Ovary (tissue), 9 donors: ENCODE data around the gene ROS1. TPM values are rescaled to one million over a fixed set of nuclear protein-coding genes. Genes with fewer than 3 reads are reported as not detected.

Experiments
- DNase-seq, 5 donors: peaks; one replicate each; pipeline ENCODE4 v3.0.0-alpha.2; 2019 to 2020
- H3K27ac ChIP-seq, 2 donors: fragments of 200-600 bp; one replicate each; pipeline versions ENCODE4 v1.5.1 to v1.8.0; 2019 to 2022
- H3K27me3 ChIP-seq: fragments of 200-600 bp; one replicate; pipeline ENCODE4 v1.8.0; 2022
- H3K36me3 ChIP-seq: fragments of 200-600 bp; sonication (generic); one replicate; pipeline ENCODE4 v1.5.1; 2019
- H3K4me1 ChIP-seq: one replicate; pipeline ENCODE4 v1.8.1; 2013; ENCODE audit warnings: mild to moderate bottlenecking, moderate library complexity; ENCODE audit not compliant: insufficient read depth
- H3K4me3 ChIP-seq: fragments of 200-600 bp; sonication (generic); one replicate; pipeline ENCODE4 v1.5.1; 2017
- H3K9me3 ChIP-seq, 2 donors: fragments of 200-600 bp in 1 of 2; sonication (generic) in 1 of 2; one replicate each; pipeline versions ENCODE4 v1.5.1 to v1.8.1; 2013 to 2019; ENCODE audit warnings: mild to moderate bottlenecking in 1 of 2, moderate library complexity in 1 of 2
- EP300 ChIP-seq: sonication (generic); formaldehyde crosslinking; IDR thresholded peaks from one replicate; pipeline ENCODE4 v1.6.1; 2017; ENCODE audit warnings: antibody characterized with exemption
- POLR2A ChIP-seq: fragments of 450-650 bp; IDR thresholded peaks from one replicate; pipeline ENCODE4 v1.6.1; 2017; ENCODE audit warnings: antibody characterized with exemption, mild to moderate bottlenecking, moderate library complexity
- WGBS, 3 donors: extraction: QIAGEN DNeasy Blood & Tissue Kit in 1 of 3; methylation state at CpG; one replicate each; pipeline versions ENCODE4 v1.1.5 to v1.1.7; 2013 to 2017; 5-methylcytosine and 5-hydroxymethylcytosine counted together
- intact Hi-C, 4 donors: fragments of 100-400 bp; cut with DNase I; formaldehyde crosslinking; loops; one replicate each; pipeline versions ENCODE4 v1.11.0 to v1.15.1; 2022 to 2023
- polyA plus RNA-seq, 2 donors: library from polyadenylated mRNA; stranded (reverse); fragments of 200-250 nt in 1 of 2; fragments of 350-450 nt in 1 of 2; fragmentation: Illumina TruSeq in 1 of 2; extraction: RNeasy Lipid Tissue Mini Kit (QIAGEN cat#74804) in 1 of 2; gene quantifications; one replicate each; pipeline ENCODE4 v1.2.3, GENCODE V29; 2013 to 2014
- total RNA-seq, 7 donors: library from RNA; depleted of rRNA in 2 of 7; stranded (reverse); fragments of >200 nt in 2 of 7; fragmentation: NEBNext Ultra II Directional in 3 of 7; extraction: Animal tissue kit (Norgen Biotek cat#: 25700) in 3 of 7; gene quantifications; one replicate each; pipeline versions ENCODE4 v1.1.0 to v1.2.4, GENCODE V29; 2016 to 2023
- TF ChIP-seq, protein P1 (sequence below), 3 donors: fragments of 450-650 bp in 2 of 3; fragments of 200-600 bp in 1 of 3; IDR thresholded peaks; one replicate each; pipeline versions ENCODE4 v1.5.1 to v1.8.0; 2016 to 2022; ENCODE audit warnings: antibody characterized with exemption in 3 of 3, mild to moderate bottlenecking in 1 of 3
- donor health status: DM: no; HTN: no; CAD: no; lungs with moderate emphysema.
- donor health status: DM: no; HTN: no; CAD: no.
- donor health status: Bipolar disorder and iron deficiency.
- donor health status: DM: yes; HTN: yes; CAD: no.
- donor health status: DM: no; HTN: no; CAD: no.
- donor health status: DM: yes; HTN: yes; CAD: no.

Gene ROS1
- total and polyA plus RNA-seq, 9 donors = under 0.01 to 0.62 (median 0.14) TPM; not detected in 5

GRCh38 chr6:117451671-117452070, 25.9 kb upstream of the ROS1 start:
- Histone ChIP-seq H3K9me3 (no peaks in the 10 kb centered on the region), H3K4me1 (no peaks in the 10 kb centered on the region), H3K27me3 (no peaks in the 10 kb centered on the region), H3K4me3 (no peak overlapping the region), H3K27ac (no peak overlapping the region), H3K36me3 (no peaks in the 10 kb centered on the region)
- DNase-seq = no peak
- intact Hi-C loops = loop anchor here in 2 of 4 donors (2.0 to 5.0 kb wide), 2 partner anchors 106 to 107 kb away; no protein-coding TSS in a partner anchor
- 26 to 41% (median 29%) methylated on average over 5 of the region's 5 CpGs for WGBS, 3 donors
- TF ChIP-seq POLR2A = no peak

DNA sequence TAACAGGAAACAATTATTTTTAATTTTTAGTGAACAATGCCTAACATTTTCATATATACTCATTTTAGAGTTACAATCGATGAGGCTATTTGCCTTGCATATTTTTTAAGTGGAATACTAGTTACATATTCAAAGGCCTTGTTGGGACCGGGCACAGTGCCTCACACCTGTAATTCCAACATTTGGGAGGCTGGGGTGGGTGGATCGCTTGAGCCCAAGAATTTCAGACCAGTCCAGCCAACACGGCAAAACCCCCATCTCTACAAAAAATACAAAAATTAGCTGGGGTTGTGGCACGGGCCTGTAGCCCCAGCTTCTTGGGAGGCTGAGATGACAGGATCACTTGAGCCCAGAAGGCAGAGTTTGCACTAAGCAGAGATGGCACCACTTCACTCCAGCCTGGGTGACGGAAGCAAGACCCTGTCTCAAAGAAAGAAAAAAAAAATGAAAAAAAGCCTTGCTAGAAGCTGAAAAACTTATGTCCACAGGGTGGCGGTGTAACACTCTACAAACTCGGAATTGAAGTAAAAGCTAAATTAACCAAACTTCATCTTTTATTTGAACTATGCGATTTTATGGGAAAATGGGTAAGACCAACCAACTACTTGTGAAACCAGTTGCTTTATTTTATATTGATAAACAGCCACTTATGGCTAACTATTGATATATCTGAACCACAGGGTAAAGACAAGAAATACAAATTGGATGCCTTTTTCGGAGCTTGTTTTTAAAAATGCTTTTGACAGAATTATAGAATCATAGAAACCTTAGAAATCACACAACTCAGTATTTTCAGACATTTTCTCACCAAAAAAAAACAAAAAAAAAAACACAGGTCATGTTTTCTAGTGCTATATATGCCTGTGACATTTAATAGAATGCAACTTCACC, 24.1 kb upstream of the ROS1 start:
- H3K9me3 ChIP-seq = no peaks in the 10 kb centered on the region
- DNase-seq = peak; percentile 31 to 65 (median 39)
- TF ChIP-seq, protein P1, sequence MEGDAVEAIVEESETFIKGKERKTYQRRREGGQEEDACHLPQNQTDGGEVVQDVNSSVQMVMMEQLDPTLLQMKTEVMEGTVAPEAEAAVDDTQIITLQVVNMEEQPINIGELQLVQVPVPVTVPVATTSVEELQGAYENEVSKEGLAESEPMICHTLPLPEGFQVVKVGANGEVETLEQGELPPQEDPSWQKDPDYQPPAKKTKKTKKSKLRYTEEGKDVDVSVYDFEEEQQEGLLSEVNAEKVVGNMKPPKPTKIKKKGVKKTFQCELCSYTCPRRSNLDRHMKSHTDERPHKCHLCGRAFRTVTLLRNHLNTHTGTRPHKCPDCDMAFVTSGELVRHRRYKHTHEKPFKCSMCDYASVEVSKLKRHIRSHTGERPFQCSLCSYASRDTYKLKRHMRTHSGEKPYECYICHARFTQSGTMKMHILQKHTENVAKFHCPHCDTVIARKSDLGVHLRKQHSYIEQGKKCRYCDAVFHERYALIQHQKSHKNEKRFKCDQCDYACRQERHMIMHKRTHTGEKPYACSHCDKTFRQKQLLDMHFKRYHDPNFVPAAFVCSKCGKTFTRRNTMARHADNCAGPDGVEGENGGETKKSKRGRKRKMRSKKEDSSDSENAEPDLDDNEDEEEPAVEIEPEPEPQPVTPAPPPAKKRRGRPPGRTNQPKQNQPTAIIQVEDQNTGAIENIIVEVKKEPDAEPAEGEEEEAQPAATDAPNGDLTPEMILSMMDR (IDR thresholded peaks at IDR 0.05) = peak; percentile 45 to 56 (median 47)
- no peak for TF ChIP-seq EP300
- no peak for TF ChIP-seq POLR2A

GRCh38 chr6:117448732-117449485, 23.2 kb upstream of the ROS1 start:
- no peak for DNase-seq
- Histone ChIP-seq H3K4me1 (no peaks in the 10 kb centered on the region), H3K36me3 (no peaks in the 10 kb centered on the region), H3K27ac (no peak overlapping the region), H3K4me3 (no peak overlapping the region), H3K9me3 (no peaks in the 10 kb centered on the region), H3K27me3 (no peaks in the 10 kb centered on the region)
- TF ChIP-seq POLR2A (no peak), EP300 (no peak)
- TF ChIP-seq, protein P1 (IDR thresholded peaks at IDR 0.05) = no peak
- 13 to 17% (median 17%) methylated on average over 6 of the region's 6 CpGs for WGBS, 3 donors
- intact Hi-C loops = loop anchor here in 2 of 4 donors (5.0 kb wide), 1 partner anchor 108 kb away; no protein-coding TSS in a partner anchor

More for the DNA sequence above, 24.1 kb upstream of the ROS1 start:
- Histone ChIP-seq H3K27me3 (no peaks in the 10 kb centered on the region), H3K4me1 (no peaks in the 10 kb centered on the region), H3K36me3 (no peaks in the 10 kb centered on the region), H3K27ac (no peak overlapping the region), H3K4me3 (no peak overlapping the region)
- 29 to 38% (median 33%) methylated on average over 10 of the region's 10 CpGs for WGBS, 3 donors
- intact Hi-C loops = loop anchor here (2.0 to 5.0 kb wide), 2 partner anchors 108 to 109 kb away; no protein-coding TSS in a partner anchor

DNA sequence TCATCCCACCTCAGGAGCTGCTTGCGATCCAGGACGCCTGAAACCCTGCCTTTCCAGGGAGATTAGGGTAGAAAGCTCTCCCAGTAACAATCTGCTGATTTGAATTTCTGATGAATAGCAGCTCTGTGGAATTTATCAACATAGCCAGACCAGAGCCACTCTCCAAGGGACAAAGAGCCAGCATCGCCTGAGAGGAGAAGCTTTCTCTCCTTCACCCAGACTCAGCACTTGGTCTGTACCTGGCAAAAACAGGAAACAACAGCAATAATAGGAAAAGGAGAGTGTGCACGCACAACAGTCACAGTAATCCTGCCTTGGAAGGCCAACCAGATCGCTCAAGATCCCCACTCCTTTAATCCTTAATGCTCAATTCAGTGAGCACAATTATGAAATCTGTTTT, 22.3 kb upstream of the ROS1 start:
- 51 to 59% (median 52%) methylated on average over 5 of the region's 5 CpGs for WGBS, 3 donors
- TF ChIP-seq POLR2A (no peak), EP300 (no peak)
- TF ChIP-seq, protein P1 (IDR thresholded peaks at IDR 0.05) = no peak
- no peak for DNase-seq
- Histone ChIP-seq H3K36me3 (no peaks in the 10 kb centered on the region), H3K9me3 (no peaks in the 10 kb centered on the region), H3K4me3 (no peak overlapping the region), H3K27me3 (no peaks in the 10 kb centered on the region), H3K4me1 (no peaks in the 10 kb centered on the region), H3K27ac (no peak overlapping the region)
- intact Hi-C loops = loop anchor here in 2 of 4 donors (5.0 kb wide), 1 partner anchor 109 kb away; no protein-coding TSS in a partner anchor
